Keratinocyte (primary cell): ENCODE measurements around the gene NAP1L4. TPM values are rescaled to one million over a fixed set of nuclear protein-coding genes. Genes with fewer than 3 reads are reported as not detected.

ENCODE experiments used
- DNase-seq: peaks from one replicate; pipeline ENCODE4 v3.0.0-alpha.2; 2011; ENCODE audit warnings: low read depth, missing footprints, low spot score
- FAIRE-seq: peaks from 2 replicates; lab custom pipeline; 2011; peaks lifted over from hg19 to GRCh38; lab: Jason Lieb, UNC
- H2AFZ ChIP-seq: 2 replicates; pipeline ENCODE4 v1.6.0; 2012; ENCODE audit warnings: low read length, control low read depth, inconsistent platforms; ENCODE audit not compliant: control insufficient read depth
- H3K27ac ChIP-seq: 2 replicates; pipeline ENCODE4 v1.5.1; 2011; ENCODE audit warnings: low read length; ENCODE audit not compliant: control insufficient read depth, insufficient read depth
- H3K27me3 ChIP-seq: 3 replicates; pipeline ENCODE4 v1.6.0; 2011; ENCODE audit warnings: low read length; ENCODE audit not compliant: control insufficient read depth, insufficient read depth; ENCODE audit errors: extremely low read depth
- H3K36me3 ChIP-seq, 2 experiments: 2 replicates in 1 of 2; 3 replicates in 1 of 2; pipeline ENCODE4 v1.5.1; 2011; ENCODE audit warnings: low read length in 2 of 2, mild to moderate bottlenecking in 1 of 2; ENCODE audit not compliant: control insufficient read depth in 2 of 2, insufficient read depth in 2 of 2; ENCODE audit errors: extremely low read depth in 1 of 2
- H3K4me1 ChIP-seq: 3 replicates; pipeline ENCODE4 v1.5.1; 2011; ENCODE audit warnings: low read length; ENCODE audit not compliant: control insufficient read depth, insufficient read depth; ENCODE audit errors: extremely low read depth
- H3K4me2 ChIP-seq: 3 replicates; pipeline ENCODE4 v1.6.0; 2011; ENCODE audit warnings: low read depth, low read length; ENCODE audit not compliant: control insufficient read depth, insufficient read depth; ENCODE audit errors: extremely low read depth
- H3K4me3 ChIP-seq, 3 experiments: fragments of 200-600 bp in 1 of 3; sonication (generic) in 1 of 3; 2 replicates in 2 of 3; 3 replicates in 1 of 3; pipeline ENCODE4 v1.5.1; 2011 to 2016; ENCODE audit warnings: low read length in 3 of 3, mild to moderate bottlenecking in 3 of 3, control low read depth in 2 of 3, inconsistent platforms in 1 of 3, low read depth in 1 of 3, mixed read lengths in 1 of 3, mixed run types in 1 of 3, moderate library complexity in 1 of 3; ENCODE audit not compliant: control insufficient read depth in 2 of 3, insufficient read depth in 2 of 3; ENCODE audit errors: extremely low read depth in 1 of 3
- H3K79me2 ChIP-seq: 2 replicates; pipeline ENCODE4 v1.6.0; 2012; ENCODE audit warnings: low read length; ENCODE audit not compliant: control insufficient read depth, insufficient read depth
- H3K9ac ChIP-seq: 3 replicates; pipeline ENCODE4 v1.6.0; 2011; ENCODE audit warnings: low read length; ENCODE audit not compliant: control insufficient read depth, insufficient read depth; ENCODE audit errors: extremely low read depth
- H3K9me1 ChIP-seq: 3 replicates; pipeline ENCODE4 v1.6.0; 2011; ENCODE audit warnings: low read length; ENCODE audit not compliant: control insufficient read depth, insufficient read depth; ENCODE audit errors: extremely low read depth
- H3K9me3 ChIP-seq: 2 replicates; pipeline ENCODE4 v1.5.1; 2012; ENCODE audit warnings: low read depth, low read length; ENCODE audit not compliant: control insufficient read depth
- H4K20me1 ChIP-seq: 3 replicates; pipeline ENCODE4 v1.6.0; 2011; ENCODE audit warnings: low read length; ENCODE audit not compliant: control insufficient read depth, insufficient read depth; ENCODE audit errors: extremely low read depth
- EZH2 ChIP-seq: IDR thresholded peaks from one replicate; pipeline ENCODE4 v1.6.1; 2012; ENCODE audit warnings: inconsistent platforms, mild to moderate bottlenecking, low read length, moderate library complexity
- dilution Hi-C: fragments of 300-500 bp; cut with MboI; formaldehyde crosslinking; loops from one replicate; pipeline ENCODE4 v1.7.0; 2020; ENCODE audit warnings: low sequenced_read_pairs; ENCODE audit not compliant: extremely low pct_ligation_motif_present
- polyA plus RNA-seq, 5 experiments: library from polyadenylated mRNA; depleted of rRNA in 3 of 5; stranded (reverse) in 3 of 5; stranded (forward) in 1 of 5; unstranded in 1 of 5; fragments of >200 nt; gene quantifications; 1 replicate in 1 of 5; 2 replicates in 3 of 5; 3 replicates in 1 of 5; pipeline versions ENCODE4 v1.2.1 to v1.2.3, GENCODE V29; 2011 to 2012; ENCODE audit warnings: missing spikeins in 2 of 5, low read depth in 1 of 5, low replicate concordance in 1 of 5
- TF ChIP-seq, protein P1 (sequence below), 3 experiments: IDR thresholded peaks in 1 of 3; conservative IDR thresholded peaks in 1 of 3; optimal IDR thresholded peaks in 1 of 3; 2 replicates in 2 of 3; 3 replicates in 1 of 3; pipeline versions ENCODE3 to v1.5.1; 2011; ENCODE audit warnings: low read length in 3 of 3, mild to moderate bottlenecking in 3 of 3, moderate library complexity in 2 of 3, control low read depth in 1 of 3, inconsistent platforms in 1 of 3; ENCODE audit not compliant: insufficient read depth in 2 of 3; ENCODE audit errors: extremely low read depth in 1 of 3

NAP1L4 gene
- polyA plus RNA-seq, 1 donor (not counting 4 experiments of a cell fraction or from before 2014, with no cell fraction given) = 136 TPM

DNA sequence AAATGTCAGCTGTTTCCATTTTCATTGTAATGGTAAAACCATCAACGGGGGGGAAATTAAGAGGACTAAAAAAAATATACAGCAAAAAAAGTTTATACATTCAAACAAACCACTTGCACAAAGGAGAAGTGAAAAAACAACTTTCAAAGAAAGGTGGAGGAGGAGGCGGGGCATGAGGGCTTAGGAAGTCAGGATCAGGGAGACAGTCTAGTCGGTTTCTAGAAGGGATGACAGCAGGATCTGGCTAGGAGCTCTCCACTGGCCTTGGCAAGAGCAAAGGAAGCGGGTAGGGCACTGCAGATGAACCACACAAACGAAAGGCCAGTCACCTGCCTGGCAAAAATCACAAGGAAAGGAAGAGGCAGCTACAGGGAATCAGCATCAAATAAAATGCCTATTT, 31.0 kb downstream of the NAP1L4 start:
- no peak overlapping the region for H2AFZ ChIP-seq
- no peaks in the 10 kb centered on the region for H3K9me3 ChIP-seq
- dilution Hi-C loops = no loop called here
- H3K4me2 ChIP-seq = no peak overlapping the region
- H3K4me3 ChIP-seq = no peak overlapping the region
- TF ChIP-seq, protein P1, sequence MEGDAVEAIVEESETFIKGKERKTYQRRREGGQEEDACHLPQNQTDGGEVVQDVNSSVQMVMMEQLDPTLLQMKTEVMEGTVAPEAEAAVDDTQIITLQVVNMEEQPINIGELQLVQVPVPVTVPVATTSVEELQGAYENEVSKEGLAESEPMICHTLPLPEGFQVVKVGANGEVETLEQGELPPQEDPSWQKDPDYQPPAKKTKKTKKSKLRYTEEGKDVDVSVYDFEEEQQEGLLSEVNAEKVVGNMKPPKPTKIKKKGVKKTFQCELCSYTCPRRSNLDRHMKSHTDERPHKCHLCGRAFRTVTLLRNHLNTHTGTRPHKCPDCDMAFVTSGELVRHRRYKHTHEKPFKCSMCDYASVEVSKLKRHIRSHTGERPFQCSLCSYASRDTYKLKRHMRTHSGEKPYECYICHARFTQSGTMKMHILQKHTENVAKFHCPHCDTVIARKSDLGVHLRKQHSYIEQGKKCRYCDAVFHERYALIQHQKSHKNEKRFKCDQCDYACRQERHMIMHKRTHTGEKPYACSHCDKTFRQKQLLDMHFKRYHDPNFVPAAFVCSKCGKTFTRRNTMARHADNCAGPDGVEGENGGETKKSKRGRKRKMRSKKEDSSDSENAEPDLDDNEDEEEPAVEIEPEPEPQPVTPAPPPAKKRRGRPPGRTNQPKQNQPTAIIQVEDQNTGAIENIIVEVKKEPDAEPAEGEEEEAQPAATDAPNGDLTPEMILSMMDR (optimal IDR thresholded peaks at IDR 0.05 in 1 of 3, IDR thresholded peaks at IDR 0.05 in 1 of 3, conservative IDR thresholded peaks at IDR 0.05 in 1 of 3; ENCODE audit: extremely low read depth in 1 of 3, insufficient read depth in 2 of 3, low read length in 3 of 3) = no peak
- no peak for TF ChIP-seq EZH2
- H3K27me3 ChIP-seq = no peaks in the 10 kb centered on the region
- peaks cover 4% of the 10 kb centered on the region for H3K9me1 ChIP-seq
- H3K9ac ChIP-seq = no peak overlapping the region
- H3K36me3 ChIP-seq = peaks cover 48 to 49% of the 10 kb centered on the region in 2 experiments
- H3K4me1 ChIP-seq = peaks cover 9% of the 10 kb centered on the region
- no peak overlapping the region for H3K27ac ChIP-seq
- FAIRE-seq (no peak), DNase-seq (no peak)
- peaks cover 41% of the 10 kb centered on the region for H3K79me2 ChIP-seq
- peaks cover 4% of the 10 kb centered on the region for H4K20me1 ChIP-seq

DNA sequence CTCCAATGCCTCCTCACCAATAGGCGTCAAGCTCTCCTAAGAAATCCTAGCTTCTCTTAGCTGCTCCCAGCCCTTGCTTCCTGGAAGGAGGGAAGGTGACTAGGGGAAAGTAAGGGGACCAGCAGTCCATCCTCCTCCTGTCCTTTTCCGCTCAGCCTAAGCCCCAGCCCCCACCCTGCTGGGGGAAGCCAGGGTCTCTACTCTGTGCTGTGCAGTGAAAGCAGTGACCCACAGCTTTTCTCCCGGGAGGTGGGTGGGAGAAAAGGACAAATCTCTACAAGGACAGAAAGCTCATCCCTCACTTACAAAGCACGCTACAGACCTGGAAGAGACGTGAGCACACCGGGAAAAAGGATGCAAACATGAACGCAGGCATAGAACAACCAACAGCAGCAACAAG, 32.0 kb downstream of the NAP1L4 start:
- Histone ChIP-seq H2AFZ (no peak overlapping the region), H3K9me3 (no peaks in the 10 kb centered on the region), H3K9me1 (peaks cover 4% of the 10 kb centered on the region), H3K9ac (no peak overlapping the region), H3K36me3 (peaks cover 50 to 54% of the 10 kb centered on the region in 2 experiments), H3K4me1 (peaks cover 9% of the 10 kb centered on the region), H3K27ac (no peak overlapping the region), H3K4me3 (no peak overlapping the region), H3K79me2 (peaks cover 38% of the 10 kb centered on the region), H4K20me1 (peaks cover 4% of the 10 kb centered on the region), H3K27me3 (no peaks in the 10 kb centered on the region), H3K4me2 (no peak overlapping the region)
- TF ChIP-seq EZH2 = no peak
- TF ChIP-seq, protein P1 (optimal IDR thresholded peaks at IDR 0.05 in 1 of 3, IDR thresholded peaks at IDR 0.05 in 1 of 3, conservative IDR thresholded peaks at IDR 0.05 in 1 of 3; ENCODE audit: extremely low read depth in 1 of 3, insufficient read depth in 2 of 3, low read length in 3 of 3) = no peak
- dilution Hi-C loops = no loop called here
- no peak for DNase-seq
- no peak for FAIRE-seq
